OCI-LY7 (cell line): ENCODE measurements around the gene ADGRG4.
"Not testable (repeated sequence)": the region's sequence is repeated elsewhere in the genome, so short reads cannot be mapped to it uniquely, and the experiment has no call there.

Experiments
- CTCF ChIP-seq: fragments of 200-600 bp; sonication (generic); conservative IDR thresholded peaks from 2 replicates; pipeline ENCODE4 v1.5.1; 2014; ENCODE audit warnings: mild to moderate bottlenecking, antibody characterized with exemption, low read length, moderate library complexity, mixed read lengths
- EZH2phosphoT487 ChIP-seq: fragments of 200-600 bp; sonication (generic); IDR thresholded peaks from 2 replicates; pipeline ENCODE4 v1.6.1; 2018; ENCODE audit warnings: low read depth, borderline replicate concordance, mild to moderate bottlenecking, mixed run types, antibody characterized with exemption, low read length, moderate library complexity, mixed read lengths

DNA sequence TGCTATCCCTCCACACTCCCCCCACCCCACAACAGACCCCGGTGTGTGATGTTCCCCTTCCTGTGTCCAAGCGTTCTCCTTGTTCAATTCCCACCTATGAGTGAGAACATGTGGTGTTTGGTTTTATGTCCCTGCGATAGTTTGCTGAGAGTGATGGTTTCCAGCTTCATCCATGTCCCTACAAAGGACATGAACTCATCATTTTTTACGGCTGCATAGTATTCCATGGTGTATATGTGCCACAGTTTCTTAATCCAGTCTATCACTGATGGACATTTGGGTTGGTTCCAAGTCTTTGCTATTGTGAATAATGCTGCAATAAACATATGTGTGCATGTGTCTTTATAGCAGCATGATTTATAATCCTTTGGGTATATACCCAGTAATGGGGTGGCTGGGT is at the start of gene ADGRG4:
- TF ChIP-seq CTCF, EZH2phosphoT487: not testable (repeated sequence)
